ENCODE data around the gene TIPRL.

DNA sequence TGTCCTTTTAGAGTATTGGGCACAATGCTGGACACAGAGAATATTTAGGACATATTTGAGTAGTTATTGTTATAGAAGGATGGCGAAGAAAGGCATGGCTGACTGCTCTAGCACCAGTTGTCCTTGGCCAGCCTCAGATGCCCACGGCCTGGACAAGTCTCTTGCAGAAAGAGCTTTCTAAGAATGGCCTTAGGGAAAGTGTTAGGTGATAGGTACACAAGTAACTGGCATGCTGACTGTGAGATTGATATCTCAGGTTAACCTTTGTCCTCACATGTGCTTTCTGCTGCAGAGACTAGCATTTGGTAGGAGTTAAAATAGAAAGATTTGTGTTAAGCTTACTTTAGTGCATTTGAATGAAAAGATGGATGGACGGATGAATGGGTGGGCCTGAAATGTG lies 57.2 kb downstream of the TIPRL start:
- TF ChIP-seq CTCF (IDR thresholded peaks at IDR 0.05) (no peak), POLR2A (IDR thresholded peaks at IDR 0.05) (no peak)

Measured in esophagus squamous epithelium (tissue), 4 donors.